Measurements from ENCODE around the gene SLC38A1.

The SLC38A1 gene

DNA sequence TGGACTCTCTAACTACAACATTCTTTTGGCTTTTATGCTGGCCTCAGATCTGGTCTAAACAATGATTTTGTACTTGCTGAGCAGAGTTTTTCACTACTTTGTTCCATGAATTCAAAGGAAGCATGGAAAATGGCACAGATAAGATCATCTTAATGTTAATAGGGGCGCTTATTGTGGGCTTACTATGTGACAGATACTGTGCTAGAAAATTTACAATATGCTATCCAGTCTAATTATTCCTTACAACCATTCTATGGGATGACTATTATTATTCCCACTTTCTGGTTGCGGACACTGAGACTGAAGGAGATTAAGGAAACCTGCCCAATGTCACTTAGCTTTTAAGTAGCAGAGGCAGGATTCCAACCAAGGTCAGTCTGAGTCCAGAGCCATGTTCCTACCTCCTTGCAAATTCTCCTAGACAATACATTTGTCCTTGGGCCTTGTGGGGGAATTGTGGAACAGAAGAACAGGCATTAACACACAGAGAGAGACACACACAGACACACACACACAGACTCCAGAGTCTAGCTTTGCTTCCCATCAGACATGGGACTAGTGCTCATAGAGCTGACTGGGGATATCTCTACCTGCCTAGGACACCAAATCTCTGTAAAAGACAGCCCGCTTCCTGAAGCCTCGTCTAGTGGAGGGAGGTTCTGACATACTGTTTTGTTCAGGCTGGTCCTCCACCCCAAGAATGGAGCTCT, 107.7 kb downstream of the SLC38A1 start:
- ATAC-seq = peak; percentile 89
- TF ChIP-seq CSDC2 (CRISPR knock-in tag; IDR thresholded peaks at IDR 0.05) (no peak), OSR1 (CRISPR knock-in tag; IDR thresholded peaks at IDR 0.05) (no peak), PPARA (CRISPR knock-in tag; IDR thresholded peaks at IDR 0.05; ENCODE audit: borderline replicate concordance) (no peak), TCF4 (CRISPR knock-in tag; IDR thresholded peaks at IDR 0.05; ENCODE audit: borderline replicate concordance) (no peak), RARB (CRISPR knock-in tag; IDR thresholded peaks at IDR 0.05) (no peak), ESRRG (CRISPR knock-in tag; IDR thresholded peaks at IDR 0.05) (no peak), BACH2 (CRISPR knock-in tag; IDR thresholded peaks at IDR 0.05; ENCODE audit: borderline replicate concordance) (no peak), ZC3H10 (CRISPR knock-in tag; IDR thresholded peaks at IDR 0.05) (no peak), ZNF70 (CRISPR knock-in tag; IDR thresholded peaks at IDR 0.05) (no peak), SNAI2 (CRISPR knock-in tag; IDR thresholded peaks at IDR 0.05) (no peak)
- TF ChIP-seq, protein P1, sequence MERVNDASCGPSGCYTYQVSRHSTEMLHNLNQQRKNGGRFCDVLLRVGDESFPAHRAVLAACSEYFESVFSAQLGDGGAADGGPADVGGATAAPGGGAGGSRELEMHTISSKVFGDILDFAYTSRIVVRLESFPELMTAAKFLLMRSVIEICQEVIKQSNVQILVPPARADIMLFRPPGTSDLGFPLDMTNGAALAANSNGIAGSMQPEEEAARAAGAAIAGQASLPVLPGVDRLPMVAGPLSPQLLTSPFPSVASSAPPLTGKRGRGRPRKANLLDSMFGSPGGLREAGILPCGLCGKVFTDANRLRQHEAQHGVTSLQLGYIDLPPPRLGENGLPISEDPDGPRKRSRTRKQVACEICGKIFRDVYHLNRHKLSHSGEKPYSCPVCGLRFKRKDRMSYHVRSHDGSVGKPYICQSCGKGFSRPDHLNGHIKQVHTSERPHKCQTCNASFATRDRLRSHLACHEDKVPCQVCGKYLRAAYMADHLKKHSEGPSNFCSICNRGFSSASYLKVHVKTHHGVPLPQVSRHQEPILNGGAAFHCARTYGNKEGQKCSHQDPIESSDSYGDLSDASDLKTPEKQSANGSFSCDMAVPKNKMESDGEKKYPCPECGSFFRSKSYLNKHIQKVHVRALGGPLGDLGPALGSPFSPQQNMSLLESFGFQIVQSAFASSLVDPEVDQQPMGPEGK (CRISPR knock-in tag; IDR thresholded peaks at IDR 0.05; ENCODE audit: borderline replicate concordance) = no peak
- TF ChIP-seq, protein P2, sequence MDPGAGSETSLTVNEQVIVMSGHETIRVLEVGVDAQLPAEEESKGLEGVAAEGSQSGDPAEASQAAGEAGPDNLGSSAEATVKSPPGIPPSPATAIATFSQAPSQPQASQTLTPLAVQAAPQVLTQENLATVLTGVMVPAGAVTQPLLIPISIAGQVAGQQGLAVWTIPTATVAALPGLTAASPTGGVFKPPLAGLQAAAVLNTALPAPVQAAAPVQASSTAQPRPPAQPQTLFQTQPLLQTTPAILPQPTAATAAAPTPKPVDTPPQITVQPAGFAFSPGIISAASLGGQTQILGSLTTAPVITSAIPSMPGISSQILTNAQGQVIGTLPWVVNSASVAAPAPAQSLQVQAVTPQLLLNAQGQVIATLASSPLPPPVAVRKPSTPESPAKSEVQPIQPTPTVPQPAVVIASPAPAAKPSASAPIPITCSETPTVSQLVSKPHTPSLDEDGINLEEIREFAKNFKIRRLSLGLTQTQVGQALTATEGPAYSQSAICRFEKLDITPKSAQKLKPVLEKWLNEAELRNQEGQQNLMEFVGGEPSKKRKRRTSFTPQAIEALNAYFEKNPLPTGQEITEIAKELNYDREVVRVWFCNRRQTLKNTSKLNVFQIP (CRISPR knock-in tag; IDR thresholded peaks at IDR 0.05; ENCODE audit: borderline replicate concordance, low read depth) = no peak

DNA sequence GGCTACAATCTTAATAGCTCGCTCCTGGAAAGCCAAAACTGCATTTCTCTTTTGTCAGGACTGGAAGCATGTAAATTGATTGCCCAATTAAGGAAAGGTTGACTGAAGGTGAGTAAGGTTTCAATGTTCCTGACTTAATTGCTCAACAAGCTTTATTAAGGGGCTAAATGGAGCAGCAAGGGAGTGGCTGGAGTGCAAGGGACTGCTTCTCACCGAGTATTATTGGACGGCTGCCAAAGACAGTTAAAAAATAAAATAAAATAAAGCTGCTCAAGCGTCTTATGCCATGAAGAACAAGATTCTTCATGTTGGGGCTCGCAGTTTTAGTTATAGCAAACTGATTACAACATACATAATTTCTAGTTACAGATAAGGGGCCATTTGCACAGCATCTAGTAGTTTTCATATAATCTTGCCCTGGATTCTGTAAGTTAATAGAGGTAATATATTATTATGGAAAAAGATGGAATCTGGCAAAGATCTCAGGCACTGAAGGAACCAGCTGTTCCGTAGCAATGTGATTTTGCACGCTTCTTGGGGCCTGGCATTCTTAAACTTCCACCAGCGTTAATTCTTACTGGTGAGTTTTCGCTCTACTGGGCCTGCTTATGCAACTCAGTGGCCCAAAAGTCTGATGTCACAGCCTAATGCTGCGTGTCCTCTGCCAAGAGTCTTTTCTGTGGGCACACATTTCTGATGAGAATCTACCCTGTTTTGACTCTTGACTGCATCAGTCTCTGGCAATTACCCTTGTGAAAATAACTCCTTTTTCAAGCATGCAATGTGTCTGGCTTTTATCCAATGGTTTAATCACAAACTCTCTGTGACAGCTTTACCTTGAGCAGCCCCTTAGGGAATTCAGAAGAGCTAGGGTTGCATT, 108.5 kb downstream of the SLC38A1 start:
- ATAC-seq = peak; percentile 82

More for the DNA sequence above, 108.5 kb downstream of the SLC38A1 start:
- TF ChIP-seq OSR1 (CRISPR knock-in tag; IDR thresholded peaks at IDR 0.05) (no peak), GLIS3 (CRISPR knock-in tag; IDR thresholded peaks at IDR 0.05) (peak; percentile 76; the same call in 1 of the 2 replicates), ZNF70 (CRISPR knock-in tag; IDR thresholded peaks at IDR 0.05) (no peak), RARB (CRISPR knock-in tag; IDR thresholded peaks at IDR 0.05) (no peak), BACH2 (CRISPR knock-in tag; IDR thresholded peaks at IDR 0.05; ENCODE audit: borderline replicate concordance) (no peak), TCF4 (CRISPR knock-in tag; IDR thresholded peaks at IDR 0.05; ENCODE audit: borderline replicate concordance) (peak; percentile 90), ESRRG (CRISPR knock-in tag; IDR thresholded peaks at IDR 0.05) (no peak), ARNTL (CRISPR knock-in tag; IDR thresholded peaks at IDR 0.05; ENCODE audit: borderline replicate concordance, low read depth) (no peak), ZNF565 (CRISPR knock-in tag; conservative IDR thresholded peaks at IDR 0.05; ENCODE audit: low read depth) (no peak), ZFP30 (CRISPR knock-in tag; IDR thresholded peaks at IDR 0.05) (no peak), ZC3H10 (CRISPR knock-in tag; IDR thresholded peaks at IDR 0.05) (no peak), ISL1 (CRISPR knock-in tag; IDR thresholded peaks at IDR 0.05) (peak; percentile 93), SNAI2 (CRISPR knock-in tag; IDR thresholded peaks at IDR 0.05) (peak; percentile 57; the same call in 1 of the 2 replicates), ZNF8 (CRISPR knock-in tag; IDR thresholded peaks at IDR 0.05) (no peak), CSDC2 (CRISPR knock-in tag; IDR thresholded peaks at IDR 0.05) (no peak; the same call in 1 of the 2 replicates), ZFP3 (CRISPR knock-in tag; IDR thresholded peaks at IDR 0.05) (0 out of 2 replicates have a peak, but pooled peaks have one; percentile 23), TOX (CRISPR knock-in tag; IDR thresholded peaks at IDR 0.05; ENCODE audit: borderline replicate concordance) (peak; percentile 69), PPARA (CRISPR knock-in tag; IDR thresholded peaks at IDR 0.05; ENCODE audit: borderline replicate concordance) (no peak)
- TF ChIP-seq, protein P3, sequence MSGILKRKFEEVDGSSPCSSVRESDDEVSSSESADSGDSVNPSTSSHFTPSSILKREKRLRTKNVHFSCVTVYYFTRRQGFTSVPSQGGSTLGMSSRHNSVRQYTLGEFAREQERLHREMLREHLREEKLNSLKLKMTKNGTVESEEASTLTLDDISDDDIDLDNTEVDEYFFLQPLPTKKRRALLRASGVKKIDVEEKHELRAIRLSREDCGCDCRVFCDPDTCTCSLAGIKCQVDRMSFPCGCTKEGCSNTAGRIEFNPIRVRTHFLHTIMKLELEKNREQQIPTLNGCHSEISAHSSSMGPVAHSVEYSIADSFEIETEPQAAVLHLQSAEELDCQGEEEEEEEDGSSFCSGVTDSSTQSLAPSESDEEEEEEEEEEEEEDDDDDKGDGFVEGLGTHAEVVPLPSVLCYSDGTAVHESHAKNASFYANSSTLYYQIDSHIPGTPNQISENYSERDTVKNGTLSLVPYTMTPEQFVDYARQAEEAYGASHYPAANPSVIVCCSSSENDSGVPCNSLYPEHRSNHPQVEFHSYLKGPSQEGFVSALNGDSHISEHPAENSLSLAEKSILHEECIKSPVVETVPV (CRISPR knock-in tag; IDR thresholded peaks at IDR 0.05) = no peak; the same call in 1 of the 2 replicates
- TF ChIP-seq, protein P4, sequence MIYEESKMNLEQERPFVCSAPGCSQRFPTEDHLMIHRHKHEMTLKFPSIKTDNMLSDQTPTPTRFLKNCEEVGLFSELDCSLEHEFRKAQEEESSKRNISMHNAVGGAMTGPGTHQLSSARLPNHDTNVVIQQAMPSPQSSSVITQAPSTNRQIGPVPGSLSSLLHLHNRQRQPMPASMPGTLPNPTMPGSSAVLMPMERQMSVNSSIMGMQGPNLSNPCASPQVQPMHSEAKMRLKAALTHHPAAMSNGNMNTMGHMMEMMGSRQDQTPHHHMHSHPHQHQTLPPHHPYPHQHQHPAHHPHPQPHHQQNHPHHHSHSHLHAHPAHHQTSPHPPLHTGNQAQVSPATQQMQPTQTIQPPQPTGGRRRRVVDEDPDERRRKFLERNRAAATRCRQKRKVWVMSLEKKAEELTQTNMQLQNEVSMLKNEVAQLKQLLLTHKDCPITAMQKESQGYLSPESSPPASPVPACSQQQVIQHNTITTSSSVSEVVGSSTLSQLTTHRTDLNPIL (CRISPR knock-in tag; IDR thresholded peaks at IDR 0.05; ENCODE audit: low read depth) = peak; percentile 72; the same call in 1 of the 2 replicates
- TF ChIP-seq, protein P1 (CRISPR knock-in tag; IDR thresholded peaks at IDR 0.05; ENCODE audit: borderline replicate concordance) = no peak
- TF ChIP-seq, protein P5, sequence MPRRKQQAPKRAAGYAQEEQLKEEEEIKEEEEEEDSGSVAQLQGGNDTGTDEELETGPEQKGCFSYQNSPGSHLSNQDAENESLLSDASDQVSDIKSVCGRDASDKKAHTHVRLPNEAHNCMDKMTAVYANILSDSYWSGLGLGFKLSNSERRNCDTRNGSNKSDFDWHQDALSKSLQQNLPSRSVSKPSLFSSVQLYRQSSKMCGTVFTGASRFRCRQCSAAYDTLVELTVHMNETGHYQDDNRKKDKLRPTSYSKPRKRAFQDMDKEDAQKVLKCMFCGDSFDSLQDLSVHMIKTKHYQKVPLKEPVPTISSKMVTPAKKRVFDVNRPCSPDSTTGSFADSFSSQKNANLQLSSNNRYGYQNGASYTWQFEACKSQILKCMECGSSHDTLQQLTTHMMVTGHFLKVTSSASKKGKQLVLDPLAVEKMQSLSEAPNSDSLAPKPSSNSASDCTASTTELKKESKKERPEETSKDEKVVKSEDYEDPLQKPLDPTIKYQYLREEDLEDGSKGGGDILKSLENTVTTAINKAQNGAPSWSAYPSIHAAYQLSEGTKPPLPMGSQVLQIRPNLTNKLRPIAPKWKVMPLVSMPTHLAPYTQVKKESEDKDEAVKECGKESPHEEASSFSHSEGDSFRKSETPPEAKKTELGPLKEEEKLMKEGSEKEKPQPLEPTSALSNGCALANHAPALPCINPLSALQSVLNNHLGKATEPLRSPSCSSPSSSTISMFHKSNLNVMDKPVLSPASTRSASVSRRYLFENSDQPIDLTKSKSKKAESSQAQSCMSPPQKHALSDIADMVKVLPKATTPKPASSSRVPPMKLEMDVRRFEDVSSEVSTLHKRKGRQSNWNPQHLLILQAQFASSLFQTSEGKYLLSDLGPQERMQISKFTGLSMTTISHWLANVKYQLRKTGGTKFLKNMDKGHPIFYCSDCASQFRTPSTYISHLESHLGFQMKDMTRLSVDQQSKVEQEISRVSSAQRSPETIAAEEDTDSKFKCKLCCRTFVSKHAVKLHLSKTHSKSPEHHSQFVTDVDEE (CRISPR knock-in tag; IDR thresholded peaks at IDR 0.05) = peak; percentile 96
- TF ChIP-seq, protein P2 (CRISPR knock-in tag; IDR thresholded peaks at IDR 0.05; ENCODE audit: borderline replicate concordance, low read depth) = no peak
